DMS153 (cell line): Measurements from ENCODE around the gene GRIK5.
"Not testable (repeated sequence)": the region's sequence is repeated elsewhere in the genome, so short reads cannot be mapped to it uniquely, and the experiment has no call there.

Experiments
- DNase-seq: peaks from one replicate; lab custom pipeline; 2025; lab: John Stamatoyannopoulos, UW

Gene GRIK5

GRCh38 chr19:42051166-42052115, 18.6 kb downstream of the GRIK5 start:
- DNase-seq, result peak; percentile 59

GRCh38 chr19:42048992-42049391, 21.0 kb downstream of the GRIK5 start:
- DNase-seq, result peak; percentile 39

- no peak for DNase-seq
Measured at GRCh38 chr19:42045575-42045974, 24.4 kb downstream of the GRIK5 start.

GRCh38 chr19:42042455-42043170, 27.4 kb downstream of the GRIK5 start:
- no peak for DNase-seq

- not testable (repeated sequence) for DNase-seq
Measured at GRCh38 chr19:42040491-42040890, 29.5 kb downstream of the GRIK5 start.

- DNase-seq, result no peak
Measured at GRCh38 chr19:42040031-42040430, 30.0 kb downstream of the GRIK5 start.

GRCh38 chr19:42038666-42039065, 31.3 kb downstream of the GRIK5 start:
- DNase-seq, result no peak

GRCh38 chr19:42037649-42038048, 32.4 kb downstream of the GRIK5 start:
- DNase-seq, result no peak

GRCh38 chr19:42034640-42035391, 35.2 kb downstream of the GRIK5 start:
- DNase-seq, result peak; percentile 21

- DNase-seq, result no peak
Measured at GRCh38 chr19:42033413-42033812, 36.6 kb downstream of the GRIK5 start.

- DNase-seq, result peak; percentile 96
Measured at GRCh38 chr19:42032431-42032830, 37.6 kb downstream of the GRIK5 start.

- DNase-seq, result no peak
Measured at GRCh38 chr19:42030645-42031440, 39.2 kb downstream of the GRIK5 start.

- no peak for DNase-seq
Measured at GRCh38 chr19:42028304-42029216, 41.4 kb downstream of the GRIK5 start.

GRCh38 chr19:42024622-42025111, 45.3 kb downstream of the GRIK5 start:
- DNase-seq, result no peak

- no peak for DNase-seq
Measured at GRCh38 chr19:42023943-42024260, 46.1 kb downstream of the GRIK5 start.

GRCh38 chr19:42023121-42023942, 46.7 kb downstream of the GRIK5 start:
- DNase-seq, result no peak

- no peak for DNase-seq
Measured at GRCh38 chr19:42022616-42023015, 47.4 kb downstream of the GRIK5 start.

GRCh38 chr19:42021185-42021584, 48.8 kb downstream of the GRIK5 start:
- no peak for DNase-seq

- no peak for DNase-seq
Measured at GRCh38 chr19:42018503-42019193, 51.4 kb downstream of the GRIK5 start.
